Omental fat pad (tissue), 4 donors: ENCODE results near the gene TSPAN1. TPM values are rescaled to one million over a fixed set of nuclear protein-coding genes. Genes with fewer than 3 reads are reported as not detected.

Source experiments
- ATAC-seq: fragments of 150-250 bp; one replicate; pipeline ENCODE4 v1.9.1; 2016; ENCODE audit warnings: mild to moderate bottlenecking, moderate library complexity; ENCODE audit not compliant: low FRiP score
- DNase-seq: peaks from one replicate; pipeline ENCODE4 v3.0.0-alpha.2; 2019; ENCODE audit warnings: low spot score
- CTCF ChIP-seq, 3 donors: fragments of 450-650 bp; IDR thresholded peaks; one replicate each; pipeline ENCODE4 v1.5.1; 2016 to 2017; ENCODE audit warnings: antibody characterized with exemption in 3 of 3, mild to moderate bottlenecking in 3 of 3, moderate library complexity in 2 of 3
- total RNA-seq, 4 donors: library from RNA; depleted of rRNA; stranded (reverse); fragments of >200 nt; gene quantifications; one replicate each; pipeline ENCODE4 v1.1.0, GENCODE V29; 2016

The TSPAN1 gene
- total RNA-seq, 4 donors from 2014 or later: 0.84 to 1.2 (median 1.2) TPM; not detected in 1

- no peak for TF ChIP-seq CTCF (IDR thresholded peaks at IDR 0.05)
- DNase-seq: no peak
- ATAC-seq: no peak
Measured at GRCh38 chr1:46203738-46204405, 29.0 kb downstream of the TSPAN1 start.

GRCh38 chr1:46204406-46204742 lies 29.5 kb downstream of the TSPAN1 start:
- DNase-seq (no peak), ATAC-seq (no peak)
- TF ChIP-seq CTCF (IDR thresholded peaks at IDR 0.05): no peak

GRCh38 chr1:46205141-46205540 lies 30.3 kb downstream of the TSPAN1 start:
- TF ChIP-seq CTCF (IDR thresholded peaks at IDR 0.05): no peak
- no peak for DNase-seq
- no peak for ATAC-seq

- no peak for ATAC-seq
Measured at GRCh38 chr1:46205791-46206190, 30.9 kb downstream of the TSPAN1 start.

GRCh38 chr1:46206399-46206798 lies 31.5 kb downstream of the TSPAN1 start:
- no peak for ATAC-seq
- TF ChIP-seq CTCF (IDR thresholded peaks at IDR 0.05): no peak
- no peak for DNase-seq

More at GRCh38 chr1:46205791-46206190, 30.9 kb downstream of the TSPAN1 start:
- DNase-seq: no peak
- TF ChIP-seq CTCF (IDR thresholded peaks at IDR 0.05): no peak

GRCh38 chr1:46210561-46210960 lies 35.7 kb downstream of the TSPAN1 start:
- TF ChIP-seq CTCF (IDR thresholded peaks at IDR 0.05): no peak
- ATAC-seq: no peak

GRCh38 chr1:46211051-46211450 lies 36.2 kb downstream of the TSPAN1 start:
- ATAC-seq: no peak

More at GRCh38 chr1:46210561-46210960, 35.7 kb downstream of the TSPAN1 start:
- DNase-seq: no peak

More at GRCh38 chr1:46211051-46211450, 36.2 kb downstream of the TSPAN1 start:
- TF ChIP-seq CTCF (IDR thresholded peaks at IDR 0.05): no peak
- no peak for DNase-seq
